Cardiac fibroblast (primary cell): Measurements from ENCODE around the gene PLD6.

Experiments
- DNase-seq, 2 donors: peaks; one replicate each; pipeline versions ENCODE4 v3.0.0 to v3.0.0-alpha.2; 2010; ENCODE audit warnings: low read depth in 2 of 2
- H3K4me3 ChIP-seq, 2 donors: replicated peaks in 1 of 2; 1 replicate in 1 of 2; 2 replicates in 1 of 2; pipeline ENCODE4 v1.5.1; 2011; ENCODE audit warnings: low read depth in 2 of 2, low read length in 2 of 2, mild to moderate bottlenecking in 2 of 2, moderate library complexity in 1 of 2
- CTCF ChIP-seq: IDR thresholded peaks from one replicate; pipeline ENCODE4 v1.5.1; 2011; ENCODE audit warnings: low read depth, mild to moderate bottlenecking, low read length, inconsistent platforms

PLD6 gene

GRCh38 chr17:17153071-17153470 lies 53.1 kb downstream of the PLD6 start:
- no peak for DNase-seq
- no peak for TF ChIP-seq CTCF
- no peak overlapping the region for H3K4me3 ChIP-seq

GRCh38 chr17:17152385-17152784 lies 53.7 kb downstream of the PLD6 start:
- peak; percentile 15 to 19 for DNase-seq
- H3K4me3 ChIP-seq = no peak overlapping the region
- TF ChIP-seq CTCF = no peak

GRCh38 chr17:17151962-17152361 lies 54.2 kb downstream of the PLD6 start:
- TF ChIP-seq CTCF = no peak
- H3K4me3 ChIP-seq = no peak overlapping the region
- DNase-seq = peak; percentile 93 to 95

GRCh38 chr17:17151541-17151940 lies 54.6 kb downstream of the PLD6 start:
- no peak for TF ChIP-seq CTCF
- peak; percentile 49 to 83 for DNase-seq
- no peak overlapping the region for H3K4me3 ChIP-seq

GRCh38 chr17:17151055-17151454 lies 55.1 kb downstream of the PLD6 start:
- H3K4me3 ChIP-seq = no peak overlapping the region
- TF ChIP-seq CTCF = no peak
- DNase-seq = peak; percentile 59 to 90
